Smooth muscle cell of the brain vasculature (primary cell): ENCODE measurements around the gene MSTN.
"Not testable (repeated sequence)": the region's sequence is repeated elsewhere in the genome, so short reads cannot be mapped to it uniquely, and the experiment has no call there.

ENCODE experiments used
- DNase-seq: peaks from one replicate; pipeline ENCODE4 v3.0.0-alpha.2; 2012; ENCODE audit warnings: low read depth, low spot score

Gene MSTN

GRCh38 chr2:190063624-190064023, 1.1 kb upstream of the MSTN start:
- DNase-seq, result no peak

DNA sequence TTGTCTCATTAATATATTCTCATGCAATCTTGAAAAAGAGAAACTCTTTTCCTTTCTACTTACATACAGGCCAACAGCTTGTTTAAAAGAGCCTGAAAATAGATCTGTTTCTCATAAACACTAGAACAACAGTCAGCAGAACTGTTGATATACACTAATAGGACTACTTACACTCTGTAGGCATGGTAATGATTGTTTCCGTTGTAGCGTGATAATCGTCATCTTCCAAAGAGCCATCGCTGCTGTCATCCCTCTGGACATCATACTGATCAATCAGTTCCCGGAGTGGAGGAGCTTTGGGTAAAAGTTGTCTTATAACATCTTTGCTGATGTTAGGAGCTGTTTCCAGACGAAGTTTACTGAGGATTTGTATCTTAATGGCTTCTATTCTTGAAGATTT, 476 bp downstream of the MSTN start:
- no peak for DNase-seq

DNA sequence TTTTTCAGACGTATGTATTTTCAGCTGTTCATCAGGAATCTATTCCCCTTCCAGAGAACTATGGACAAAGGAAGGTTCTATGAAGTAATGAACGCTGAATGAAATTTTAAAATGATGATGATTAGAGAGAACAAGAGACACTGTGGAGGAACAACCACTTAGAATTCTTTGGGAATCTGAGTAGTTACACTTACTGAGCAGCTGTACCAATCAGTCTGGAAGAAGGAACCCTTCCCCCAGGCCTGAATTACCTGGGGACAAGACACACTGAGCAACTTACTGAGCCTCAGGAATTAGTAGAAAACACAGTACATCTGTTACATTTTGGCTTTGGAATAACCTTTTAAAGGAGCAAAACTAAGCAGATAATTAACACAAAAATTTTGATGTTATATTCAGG, 1.9 kb downstream of the MSTN start:
- DNase-seq, result no peak

DNA sequence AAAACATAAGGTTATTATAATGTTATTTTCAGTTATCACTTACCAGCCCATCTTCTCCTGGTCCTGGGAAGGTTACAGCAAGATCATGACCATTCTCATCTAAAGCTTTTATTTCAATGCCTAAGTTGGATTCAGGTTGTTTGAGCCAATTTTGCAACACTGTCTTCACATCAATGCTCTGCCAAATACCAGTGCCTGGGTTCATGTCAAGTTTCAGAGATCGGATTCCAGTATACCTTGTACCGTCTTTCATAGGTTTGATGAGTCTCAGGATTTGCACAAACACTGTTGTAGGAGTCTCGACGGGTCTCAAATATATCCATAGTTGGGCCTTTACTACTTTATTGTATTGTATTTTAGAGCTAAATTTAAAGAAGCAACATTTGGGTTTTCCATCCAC, 2.5 kb downstream of the MSTN start:
- no peak for DNase-seq

GRCh38 chr2:190053426-190053825, 9.1 kb downstream of the MSTN start:
- no peak for DNase-seq

DNA sequence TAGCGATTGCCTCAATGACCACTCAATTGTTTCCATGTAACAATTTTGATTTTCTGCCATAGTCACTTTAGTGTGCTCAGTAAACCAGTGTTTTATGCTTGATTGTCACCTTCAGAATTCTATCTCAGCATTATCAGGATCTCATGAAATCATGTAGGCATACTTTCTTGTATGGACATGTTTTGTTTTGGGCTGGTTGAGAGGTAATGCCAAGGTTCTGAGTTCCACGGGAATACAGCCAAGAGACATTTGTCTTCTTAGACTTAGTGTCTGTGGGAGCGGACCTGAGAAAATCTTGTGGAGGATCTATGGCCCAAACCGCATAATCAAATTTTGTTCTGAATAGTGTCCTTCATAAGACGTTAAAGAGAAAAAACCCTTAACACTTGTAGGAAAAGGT, 10.2 kb downstream of the MSTN start:
- DNase-seq, result no peak

GRCh38 chr2:190051223-190051622, 11.3 kb downstream of the MSTN start:
- no peak for DNase-seq

DNA sequence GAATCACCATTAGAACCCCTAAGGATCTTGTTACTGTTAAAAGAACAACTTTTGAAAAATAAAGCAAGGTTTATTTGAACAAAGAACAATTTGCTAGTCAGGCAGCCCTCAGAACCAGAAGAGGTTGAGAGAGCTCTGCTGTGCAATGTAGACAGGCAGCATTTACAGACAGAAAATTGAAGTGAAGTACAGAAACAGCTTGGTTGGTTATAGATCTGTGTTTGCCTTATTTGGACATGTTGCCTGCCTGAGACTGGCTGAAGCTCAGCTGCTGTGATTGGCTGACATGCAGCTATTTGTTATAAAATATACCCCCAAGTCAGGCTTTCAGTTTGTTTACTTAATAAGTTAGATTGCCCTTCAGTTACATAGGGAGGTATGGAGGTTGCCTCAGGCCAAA, 12.5 kb downstream of the MSTN start:
- DNase-seq, result no peak

DNA sequence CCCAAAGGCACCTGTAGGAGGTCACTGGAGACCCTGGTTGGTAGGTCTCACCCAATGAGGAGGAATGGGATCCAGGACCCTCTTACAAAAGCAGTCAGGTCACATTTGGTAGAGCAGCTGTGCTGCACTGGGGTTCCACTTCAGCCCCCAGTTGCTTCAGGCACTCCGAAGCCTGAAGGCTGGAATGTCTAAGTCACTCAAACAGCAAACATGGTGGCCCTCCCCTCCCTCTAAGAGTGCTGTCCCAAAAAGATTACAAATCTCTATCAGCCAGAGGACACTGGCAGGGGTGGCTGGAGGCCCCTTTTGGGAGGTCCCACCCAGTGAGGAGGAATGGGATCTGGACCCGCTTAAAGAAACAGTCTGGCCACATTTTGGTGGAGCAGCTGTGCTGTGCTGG, 17.7 kb downstream of the MSTN start:
- no peak for DNase-seq

- no peak for DNase-seq
Observed at GRCh38 chr2:190043441-190043840, 19.1 kb downstream of the MSTN start.

DNA sequence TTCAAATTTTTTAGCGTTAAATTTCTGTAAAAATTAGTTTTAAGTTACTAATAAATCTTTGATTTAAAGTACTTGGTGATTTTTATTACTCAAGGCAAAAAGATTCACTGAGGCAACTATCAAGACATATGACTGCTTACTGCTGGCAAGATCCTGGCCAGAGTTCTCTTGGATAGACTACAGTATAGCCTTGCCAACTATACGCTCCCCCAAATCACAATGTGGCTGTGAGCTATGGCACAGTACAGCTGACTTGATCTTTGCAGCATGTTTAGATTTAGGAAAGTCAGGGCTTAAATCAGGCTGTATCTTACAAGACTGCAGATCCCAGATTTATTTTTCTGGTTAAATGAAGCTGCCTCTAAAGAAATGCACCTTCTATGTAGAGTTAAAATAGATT, 26.5 kb downstream of the MSTN start:
- no peak for DNase-seq

- not testable (repeated sequence) for DNase-seq
Observed at GRCh38 chr2:190034417-190034816, 28.1 kb downstream of the MSTN start.

GRCh38 chr2:190031969-190032618, 30.4 kb downstream of the MSTN start:
- no peak for DNase-seq

- peak; percentile 4 for DNase-seq
Observed at GRCh38 chr2:190023860-190024259, 38.7 kb downstream of the MSTN start.

- no peak for DNase-seq
Observed at GRCh38 chr2:190020720-190021119, 41.8 kb downstream of the MSTN start.

DNA sequence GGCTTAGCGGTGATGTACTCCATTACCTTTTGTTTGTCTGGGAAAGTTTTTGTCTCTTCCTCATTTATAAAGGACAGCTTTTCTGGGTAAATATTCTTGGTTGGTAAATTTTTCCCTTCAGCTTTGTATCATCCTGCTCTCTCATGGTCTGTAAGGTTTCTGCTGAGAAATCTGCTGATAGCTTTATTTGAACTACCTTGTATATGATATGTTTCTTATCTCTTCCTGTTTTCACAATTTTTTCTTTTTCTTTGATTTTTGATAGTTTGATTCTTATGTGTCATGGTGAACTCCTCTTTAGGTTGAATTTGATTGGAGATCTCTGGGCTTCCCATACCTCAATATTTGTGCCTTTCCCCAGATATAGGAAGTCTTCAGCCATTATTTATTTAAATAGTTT, 44.7 kb downstream of the MSTN start:
- DNase-seq, result no peak

GRCh38 chr2:190015969-190016368, 46.6 kb downstream of the MSTN start:
- not testable (repeated sequence) for DNase-seq
